T-helper 1 cell treated with Interleukin-12 subunit alpha and Interleukin-12 subunit beta and Interleukin-4 antibody, amounts not matched to agents 30 μg/mL and 1 μg/mL, for 36 hours (primary cell): Measurements from ENCODE around the gene GPX3.

ENCODE experiments used
- H3K27ac Mint-ChIP-seq: one replicate; pipeline ENCODE4 v1.8.0; 2021; ENCODE audit warnings: mild to moderate bottlenecking, mixed read lengths
- H3K27me3 Mint-ChIP-seq: one replicate; pipeline ENCODE4 v1.8.0; 2021; ENCODE audit warnings: low read depth, mixed read lengths
- H3K36me3 Mint-ChIP-seq: one replicate; pipeline ENCODE4 v1.8.0; 2021; ENCODE audit warnings: low read depth, mixed read lengths
- H3K4me1 Mint-ChIP-seq: one replicate; pipeline ENCODE4 v1.8.0; 2021; ENCODE audit warnings: low read depth, mixed read lengths
- H3K4me3 Mint-ChIP-seq: one replicate; pipeline ENCODE4 v1.8.0; 2021; ENCODE audit warnings: mild to moderate bottlenecking, moderate library complexity, mixed read lengths
- H3K9me3 Mint-ChIP-seq: one replicate; pipeline ENCODE4 v1.8.0; 2021; ENCODE audit warnings: mixed read lengths

Gene GPX3

DNA sequence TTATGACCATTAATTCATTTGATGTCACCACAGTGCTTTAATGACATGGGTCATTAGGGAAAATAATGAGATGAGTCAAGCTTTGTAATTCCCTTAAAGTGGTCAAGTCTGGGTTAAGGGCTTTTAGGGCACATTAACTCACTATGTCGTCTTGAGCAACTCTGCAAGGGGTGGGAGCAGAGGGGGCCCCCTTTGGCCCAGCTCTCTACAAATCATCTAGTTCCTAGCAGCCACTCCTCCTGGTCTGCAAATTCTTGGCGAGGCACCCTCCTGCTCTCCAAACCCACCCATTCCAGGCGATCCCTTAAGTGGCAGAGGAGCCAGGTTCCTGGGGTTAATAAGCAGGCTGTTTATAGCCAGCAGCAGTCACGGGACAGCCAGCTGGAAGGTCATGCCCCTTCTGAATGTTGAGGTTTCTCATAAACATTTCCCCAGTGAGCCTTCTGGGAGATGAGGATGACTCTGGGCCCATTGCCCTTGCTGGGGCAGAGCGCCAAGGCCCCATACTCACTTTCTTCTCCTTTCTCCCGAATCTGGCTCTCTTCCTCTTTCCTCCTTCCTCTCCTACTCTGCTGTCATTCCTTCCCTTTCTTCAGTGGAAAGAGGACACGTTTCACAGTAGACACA, 14.3 kb upstream of the GPX3 start:
- Mint-ChIP-seq H3K9me3 (no peaks in the 10 kb centered on the region), H3K4me1 (no peaks in the 10 kb centered on the region), H3K36me3 (no peaks in the 10 kb centered on the region), H3K27me3 (no peaks in the 10 kb centered on the region), H3K27ac (no peak overlapping the region), H3K4me3 (no peak overlapping the region)

DNA sequence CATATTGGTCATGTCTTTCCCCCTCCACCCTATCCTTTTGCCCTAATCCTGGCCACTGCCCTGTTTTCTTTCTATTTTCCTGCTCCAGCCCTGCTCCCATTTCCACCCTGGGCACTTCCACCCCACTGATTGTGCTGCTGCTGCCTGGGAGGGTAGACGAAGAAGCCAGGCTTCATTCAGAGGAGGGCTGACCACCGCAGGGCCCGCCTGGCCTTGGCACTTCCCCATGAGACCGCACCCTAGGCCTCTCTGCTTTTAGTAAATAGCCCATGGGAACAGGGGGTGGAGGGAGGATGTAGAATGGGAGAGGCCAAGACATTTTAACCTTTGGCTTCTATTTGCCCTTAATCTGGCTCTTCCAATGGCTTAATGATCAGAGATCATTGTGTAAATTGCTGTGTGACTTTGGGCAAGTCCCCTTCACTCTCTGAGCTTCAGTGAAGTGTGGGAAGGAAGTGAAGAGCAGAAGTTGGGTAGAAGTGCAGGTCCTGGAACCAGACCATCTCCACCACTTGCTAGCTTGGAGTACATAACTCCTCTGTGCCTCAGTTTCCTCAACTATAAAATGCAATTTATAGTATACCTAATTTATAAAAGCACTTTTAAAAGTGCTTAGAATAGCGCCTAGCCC, 13.6 kb upstream of the GPX3 start:
- no peaks in the 10 kb centered on the region for H3K27me3 Mint-ChIP-seq
- no peaks in the 10 kb centered on the region for H3K9me3 Mint-ChIP-seq

DNA sequence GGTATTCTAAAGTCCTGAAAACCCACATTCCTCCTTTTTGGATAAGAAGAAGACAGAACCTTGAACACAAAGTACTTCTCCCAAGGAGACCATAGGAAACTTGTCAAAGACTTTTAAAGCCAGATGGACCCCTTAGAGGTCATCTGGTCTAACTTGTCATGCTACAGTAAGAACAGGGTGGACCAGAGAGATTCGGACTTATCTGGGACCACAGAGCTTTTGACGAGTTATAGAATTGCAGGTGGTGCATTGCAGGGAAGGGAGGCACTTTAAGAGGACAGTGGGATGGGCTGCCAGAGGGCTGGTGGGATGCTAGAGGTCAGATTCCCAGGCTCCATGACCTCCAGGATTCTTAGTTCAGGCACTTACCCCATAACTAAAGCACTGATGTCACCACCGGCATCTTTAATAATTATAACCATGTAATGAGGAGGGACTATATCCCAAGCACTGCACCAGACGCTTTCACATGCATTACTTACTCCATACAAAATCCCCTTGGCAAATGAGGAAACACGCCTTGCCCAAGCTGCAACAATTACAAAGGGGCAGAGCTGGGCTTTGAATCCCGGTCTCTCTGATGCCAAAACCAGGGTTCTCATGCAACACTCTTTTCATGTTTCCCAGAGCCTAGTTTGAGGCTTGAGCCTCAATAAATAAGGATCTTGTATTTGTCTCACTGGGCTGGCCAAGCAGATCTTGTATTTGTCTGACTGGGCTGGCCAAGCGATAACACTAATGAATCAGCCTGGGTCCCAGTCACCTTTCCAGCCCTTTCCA, 12.8 kb upstream of the GPX3 start:
- Mint-ChIP-seq H3K27me3 (no peaks in the 10 kb centered on the region), H3K4me3 (no peak overlapping the region), H3K9me3 (no peaks in the 10 kb centered on the region), H3K36me3 (no peaks in the 10 kb centered on the region), H3K27ac (no peak overlapping the region), H3K4me1 (no peaks in the 10 kb centered on the region)

More for the DNA sequence above, 13.6 kb upstream of the GPX3 start:
- Mint-ChIP-seq H3K4me3 (no peak overlapping the region), H3K36me3 (no peaks in the 10 kb centered on the region), H3K4me1 (no peaks in the 10 kb centered on the region), H3K27ac (no peak overlapping the region)

DNA sequence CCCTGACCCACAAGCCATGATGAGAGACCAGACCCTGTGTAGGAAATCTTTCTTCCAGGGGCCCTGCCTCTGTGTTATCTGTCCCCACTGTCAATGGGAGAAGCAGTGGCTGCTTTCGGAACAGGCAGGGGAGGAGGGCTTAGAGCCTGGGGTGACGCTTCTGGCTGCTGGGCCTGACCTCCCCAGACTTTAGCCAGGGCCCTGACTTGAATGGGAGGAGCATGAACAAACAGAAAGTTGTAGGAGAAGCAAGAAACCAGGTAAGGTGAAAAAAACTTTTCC, 12.2 kb upstream of the GPX3 start:
- Mint-ChIP-seq H3K27ac (no peak overlapping the region), H3K9me3 (no peaks in the 10 kb centered on the region), H3K36me3 (no peaks in the 10 kb centered on the region), H3K4me1 (no peaks in the 10 kb centered on the region), H3K4me3 (no peak overlapping the region), H3K27me3 (no peaks in the 10 kb centered on the region)

DNA sequence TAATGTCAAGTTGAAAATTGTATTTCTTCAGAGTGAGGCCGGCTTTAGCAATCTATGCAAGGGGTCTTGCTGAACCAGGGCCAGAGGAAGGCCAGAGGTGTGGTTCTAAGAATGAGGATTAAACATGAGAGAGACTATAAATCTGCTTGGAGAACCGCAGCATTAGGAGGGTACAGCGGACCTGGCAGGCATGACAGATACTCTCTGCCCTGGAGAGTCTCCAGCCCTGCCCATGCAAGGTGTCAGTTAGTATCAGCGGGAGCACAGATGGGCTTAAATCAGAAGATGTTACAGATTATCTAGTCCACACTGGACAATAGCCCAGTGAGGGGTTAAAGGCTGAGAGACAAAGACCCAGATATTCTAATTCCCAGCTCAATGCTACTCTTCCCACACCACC, 11.5 kb upstream of the GPX3 start:
- no peak overlapping the region for H3K27ac Mint-ChIP-seq
- H3K4me3 Mint-ChIP-seq, result no peak overlapping the region
- H3K9me3 Mint-ChIP-seq, result no peaks in the 10 kb centered on the region
- no peaks in the 10 kb centered on the region for H3K4me1 Mint-ChIP-seq
- H3K27me3 Mint-ChIP-seq, result no peaks in the 10 kb centered on the region
- no peaks in the 10 kb centered on the region for H3K36me3 Mint-ChIP-seq

DNA sequence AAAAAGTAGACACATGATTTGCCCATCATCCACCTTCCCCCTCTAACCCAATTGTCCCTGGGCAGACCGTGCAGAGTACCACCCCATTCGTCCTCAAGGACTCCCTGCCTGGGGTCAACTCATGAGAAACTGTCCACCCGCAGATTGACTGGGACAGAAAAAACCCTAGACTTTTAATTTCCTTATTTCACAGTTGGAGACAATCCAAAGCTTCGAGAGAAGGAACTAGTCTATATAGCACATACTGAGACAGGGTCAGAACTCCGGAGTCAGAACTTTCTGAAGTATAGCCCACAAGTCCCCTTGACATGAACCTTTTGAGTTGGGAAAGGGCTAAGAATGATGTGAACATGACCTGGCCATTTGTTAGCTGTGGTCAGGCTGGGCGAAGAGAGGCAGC, 7.5 kb upstream of the GPX3 start:
- no peak overlapping the region for H3K4me3 Mint-ChIP-seq
- H3K27ac Mint-ChIP-seq, result no peak overlapping the region
- H3K9me3 Mint-ChIP-seq, result no peaks in the 10 kb centered on the region
- H3K27me3 Mint-ChIP-seq, result no peaks in the 10 kb centered on the region
- H3K4me1 Mint-ChIP-seq, result no peaks in the 10 kb centered on the region
- peaks cover 3% of the 10 kb centered on the region for H3K36me3 Mint-ChIP-seq

DNA sequence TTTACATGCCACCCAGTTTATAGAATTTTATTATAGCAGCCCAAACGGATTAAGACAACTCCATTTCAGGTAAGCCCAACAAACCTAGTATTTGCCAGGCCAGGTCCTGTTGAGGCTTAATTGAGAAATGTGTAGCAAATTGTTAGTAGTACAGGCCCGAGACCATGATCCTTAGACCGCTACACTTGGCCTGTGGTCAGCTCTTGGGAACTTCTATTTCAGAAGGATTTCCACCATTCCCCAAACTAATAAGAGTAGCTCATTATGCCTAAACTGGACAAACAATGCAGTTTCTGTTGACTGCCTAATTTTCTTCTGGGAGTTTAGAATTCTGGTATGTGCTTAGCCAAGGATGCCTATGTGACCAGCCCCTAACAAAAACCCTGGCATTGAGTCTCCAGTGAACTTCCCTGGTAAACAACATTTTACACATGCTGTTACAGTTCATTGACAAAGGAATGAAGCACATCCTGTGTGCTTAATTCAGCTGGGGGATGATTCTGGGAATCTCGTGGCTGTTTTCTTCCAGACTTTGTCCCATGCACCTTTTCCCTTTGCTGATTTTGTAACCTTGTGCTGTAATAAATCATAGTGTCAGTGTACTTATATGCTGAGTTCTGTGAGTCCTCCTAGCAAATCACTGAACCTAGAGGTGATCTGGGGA, 5.6 kb upstream of the GPX3 start:
- H3K4me1 Mint-ChIP-seq, result peaks cover 11% of the 10 kb centered on the region
- no peak overlapping the region for H3K27ac Mint-ChIP-seq
- H3K36me3 Mint-ChIP-seq, result peaks cover 3% of the 10 kb centered on the region
- H3K4me3 Mint-ChIP-seq, result no peak overlapping the region
- H3K27me3 Mint-ChIP-seq, result no peaks in the 10 kb centered on the region
- H3K9me3 Mint-ChIP-seq, result no peaks in the 10 kb centered on the region

DNA sequence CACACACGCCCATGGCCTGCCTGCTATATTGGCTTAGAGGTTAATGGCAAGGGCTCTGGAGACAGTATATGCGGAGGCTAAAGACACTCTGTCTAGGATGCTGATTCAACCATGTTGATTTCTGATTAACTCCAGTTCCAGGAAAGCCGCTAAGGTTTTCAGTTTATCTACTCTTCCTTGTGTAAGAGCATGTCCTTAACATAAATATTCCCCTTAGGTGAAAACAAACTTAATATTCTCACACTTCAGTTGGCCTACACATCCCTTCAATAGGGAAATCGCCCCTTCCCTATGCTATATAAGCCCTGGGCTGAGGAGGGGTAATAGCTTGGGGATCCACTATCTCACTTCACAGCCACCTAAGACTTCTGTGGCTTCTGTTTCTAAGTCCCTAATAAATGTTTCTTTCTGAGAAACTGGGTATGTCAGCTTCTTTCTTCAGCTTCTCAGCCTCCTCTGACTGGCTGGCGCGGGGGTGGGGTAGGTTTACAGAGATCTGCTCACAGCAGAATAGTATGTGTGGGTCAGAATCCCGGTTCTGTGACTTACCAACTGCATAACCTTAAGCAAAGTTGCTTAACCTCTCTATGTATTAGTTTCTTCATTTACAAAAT, 4.3 kb upstream of the GPX3 start:
- no peak overlapping the region for H3K27ac Mint-ChIP-seq
- H3K9me3 Mint-ChIP-seq, result no peaks in the 10 kb centered on the region
- peaks cover 5% of the 10 kb centered on the region for H3K36me3 Mint-ChIP-seq
- H3K4me3 Mint-ChIP-seq, result no peak overlapping the region
- no peaks in the 10 kb centered on the region for H3K27me3 Mint-ChIP-seq
- peaks cover 15% of the 10 kb centered on the region for H3K4me1 Mint-ChIP-seq

DNA sequence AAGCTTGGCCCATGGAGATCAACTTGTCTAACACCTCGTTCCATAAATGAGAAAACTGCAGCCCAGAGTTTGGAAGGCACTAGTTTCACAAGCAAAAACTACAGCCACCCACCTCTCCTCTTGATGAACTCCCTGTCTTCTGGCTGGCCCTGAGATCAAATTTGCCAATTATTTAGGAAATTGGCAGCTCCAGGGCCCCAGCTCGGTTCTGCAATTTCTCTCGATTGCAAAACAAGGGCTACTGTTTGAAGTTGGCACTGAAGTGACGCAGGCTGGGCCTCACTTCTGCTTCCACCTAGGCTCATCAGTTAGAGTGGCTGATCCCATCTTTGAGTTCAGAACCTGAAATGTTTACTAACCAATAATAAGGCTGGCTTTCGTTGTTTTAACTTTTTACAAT, 3.7 kb upstream of the GPX3 start:
- peaks cover under 1% of the 10 kb centered on the region for H3K27me3 Mint-ChIP-seq
- H3K4me3 Mint-ChIP-seq, result no peak overlapping the region
- no peak overlapping the region for H3K27ac Mint-ChIP-seq
- peaks cover 15% of the 10 kb centered on the region for H3K4me1 Mint-ChIP-seq
- H3K9me3 Mint-ChIP-seq, result no peaks in the 10 kb centered on the region
- H3K36me3 Mint-ChIP-seq, result peaks cover 7% of the 10 kb centered on the region

DNA sequence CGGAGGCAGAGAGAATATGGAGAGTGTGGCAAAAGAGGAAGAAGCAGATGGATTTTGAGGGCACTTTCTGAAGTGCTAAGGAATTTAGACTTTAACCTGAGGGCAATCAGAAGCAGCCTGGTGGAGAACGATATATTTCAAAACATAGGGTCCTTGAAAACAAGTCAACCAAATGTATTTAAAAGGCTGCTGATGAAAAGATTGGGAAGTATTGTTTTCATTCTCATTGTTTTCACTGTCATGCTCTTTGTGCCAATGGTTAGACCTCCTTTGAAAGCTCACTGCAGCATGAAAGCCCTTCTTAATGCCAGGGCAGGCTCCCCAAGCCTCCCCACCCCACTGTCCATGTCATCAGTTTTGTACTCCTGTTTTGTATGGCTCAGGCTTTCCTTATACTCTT, 2.5 kb upstream of the GPX3 start:
- H3K9me3 Mint-ChIP-seq, result no peaks in the 10 kb centered on the region
- H3K36me3 Mint-ChIP-seq, result peaks cover 16% of the 10 kb centered on the region
- H3K4me3 Mint-ChIP-seq, result no peak overlapping the region
- peaks cover 7% of the 10 kb centered on the region for H3K27me3 Mint-ChIP-seq
- no peak overlapping the region for H3K27ac Mint-ChIP-seq
- H3K4me1 Mint-ChIP-seq, result peaks cover 15% of the 10 kb centered on the region

DNA sequence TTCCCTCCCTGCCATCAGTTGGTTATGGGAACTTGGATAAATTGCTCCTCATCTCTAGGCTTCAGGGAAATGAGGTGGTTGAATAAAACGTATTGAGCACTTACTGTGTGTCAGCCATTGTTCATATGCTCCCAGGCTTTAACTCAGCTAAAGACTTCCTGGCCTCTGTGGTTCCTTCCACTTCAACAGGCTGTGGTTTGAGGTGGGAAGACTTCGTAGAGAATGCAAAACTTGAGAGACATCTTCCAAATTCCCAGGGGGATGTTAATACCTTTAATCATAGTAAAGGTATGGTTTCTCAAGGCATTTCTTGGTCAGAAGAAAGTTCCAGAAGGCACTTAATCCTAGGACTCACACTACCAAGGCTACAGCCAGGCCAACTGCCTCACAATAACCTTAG, 1.5 kb upstream of the GPX3 start:
- Mint-ChIP-seq H3K27ac (no peak overlapping the region), H3K4me3 (no peak overlapping the region), H3K36me3 (peaks cover 16% of the 10 kb centered on the region), H3K4me1 (peaks cover 15% of the 10 kb centered on the region), H3K9me3 (no peaks in the 10 kb centered on the region), H3K27me3 (peaks cover 7% of the 10 kb centered on the region)

DNA sequence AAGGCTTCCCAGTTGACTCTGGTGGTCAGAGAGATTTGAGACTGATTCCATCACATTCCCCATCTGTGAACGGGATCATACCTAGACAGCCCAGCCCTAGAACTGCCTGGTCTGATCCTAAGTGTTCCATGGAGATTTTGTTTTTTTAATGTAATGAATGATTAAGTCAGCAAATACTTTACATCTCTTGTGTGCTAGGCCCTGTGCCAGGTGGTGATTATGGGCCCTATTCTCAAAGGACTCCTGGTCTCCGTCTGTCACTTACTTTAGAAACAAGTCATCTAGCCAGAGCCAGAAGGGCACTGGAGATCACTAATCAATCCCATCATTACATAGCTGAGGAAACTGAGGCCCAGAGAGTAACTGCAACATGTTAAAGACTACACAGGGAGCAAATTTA, 1.1 kb upstream of the GPX3 start:
- Mint-ChIP-seq H3K4me1 (peaks cover 15% of the 10 kb centered on the region), H3K27me3 (peaks cover 7% of the 10 kb centered on the region), H3K9me3 (no peaks in the 10 kb centered on the region), H3K4me3 (no peak overlapping the region), H3K27ac (no peak overlapping the region), H3K36me3 (peaks cover 19% of the 10 kb centered on the region)

DNA sequence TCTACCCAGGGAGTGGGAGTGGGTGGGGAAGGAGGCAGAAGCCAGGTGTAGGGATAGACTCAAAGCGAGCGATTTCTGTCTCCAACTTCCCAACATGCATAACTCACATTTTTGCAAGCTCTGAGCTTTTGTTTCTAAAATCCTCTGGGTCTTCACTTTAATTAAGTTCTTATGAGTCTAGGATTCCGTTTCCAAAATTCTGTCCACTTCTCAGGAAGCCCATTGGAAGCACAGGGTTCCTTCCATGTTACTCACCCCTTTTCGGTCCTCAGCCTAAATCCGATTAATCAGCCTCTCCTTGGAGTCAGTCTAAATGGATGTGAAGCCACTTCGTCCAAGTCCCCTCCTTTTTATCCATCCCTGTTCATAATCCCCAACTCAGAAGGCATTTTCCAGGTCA, 1.4 kb downstream of the GPX3 start:
- Mint-ChIP-seq H3K4me3 (no peak overlapping the region), H3K4me1 (peaks cover 15% of the 10 kb centered on the region), H3K9me3 (no peaks in the 10 kb centered on the region), H3K27me3 (peaks cover 7% of the 10 kb centered on the region), H3K36me3 (peaks cover 32% of the 10 kb centered on the region), H3K27ac (no peak overlapping the region)

DNA sequence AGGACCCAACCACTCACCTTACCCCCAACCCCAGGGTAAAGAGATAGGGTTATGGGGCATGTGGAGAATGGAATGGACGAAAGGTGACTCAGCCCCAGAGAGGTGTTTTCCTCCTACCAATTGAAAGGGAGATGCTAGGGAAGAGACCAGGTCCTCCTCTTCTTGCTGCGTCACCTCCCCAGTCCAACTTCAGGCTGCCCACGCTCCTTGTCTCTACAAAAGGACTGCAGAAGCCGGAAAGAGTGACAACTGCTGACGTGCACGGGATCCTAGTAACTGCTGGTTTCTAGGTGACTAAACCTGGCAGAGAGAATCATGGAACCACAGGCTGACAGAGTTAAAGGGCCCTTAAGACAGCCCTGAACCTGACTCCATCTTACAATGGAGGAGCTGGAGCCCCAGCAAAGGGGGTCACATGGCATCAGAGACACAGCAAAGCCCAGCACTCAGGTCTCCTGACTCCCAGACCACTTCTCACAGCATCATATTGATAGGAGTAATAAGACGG, 2.2 kb downstream of the GPX3 start:
- Mint-ChIP-seq H3K4me1 (peaks cover 15% of the 10 kb centered on the region), H3K27me3 (peaks cover 7% of the 10 kb centered on the region), H3K27ac (no peak overlapping the region), H3K4me3 (no peak overlapping the region), H3K36me3 (peaks cover 34% of the 10 kb centered on the region), H3K9me3 (no peaks in the 10 kb centered on the region)
